ENCODE data around the gene TAPBP.
A peak's percentile ranks its signal among the peaks of the same experiment; 100 is the strongest.

The TAPBP gene

DNA sequence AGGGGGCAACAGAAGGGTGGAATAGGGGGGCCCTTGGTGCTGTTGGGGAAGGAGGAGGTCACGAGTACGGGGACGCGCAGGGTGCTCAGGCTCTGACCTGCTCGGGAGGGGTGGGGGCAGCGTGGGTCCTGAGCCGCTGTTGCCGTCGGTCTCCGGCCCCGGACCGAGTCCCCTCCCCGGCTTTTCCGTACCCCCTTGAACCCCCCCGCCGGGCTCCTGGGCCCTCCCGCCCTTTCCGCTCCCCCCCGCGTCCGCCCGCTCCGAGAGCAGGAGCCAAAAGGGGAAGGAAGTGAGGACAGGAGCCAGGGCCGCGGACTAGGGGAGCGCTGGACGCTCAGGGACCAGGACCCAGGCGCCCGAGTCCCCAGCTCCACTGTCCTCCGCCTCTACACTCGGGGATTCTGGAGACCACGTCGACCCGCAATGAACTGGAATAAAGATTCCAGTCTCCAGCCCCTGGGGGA is 15.1 kb downstream of the TAPBP start, which contains the start of gene RGL2:
TSS of gene RGL2 (minus strand) at position 170 of the 464 bp plus-strand sequence. CDS start 332 bp downstream, outside the sequence.
- H3K4me3 ChIP-seq (ENCODE audit: low read depth in 1 of 2, low read length in 2 of 2): peak within 1 kb of the TSS; percentile 72 to 85

DNA sequence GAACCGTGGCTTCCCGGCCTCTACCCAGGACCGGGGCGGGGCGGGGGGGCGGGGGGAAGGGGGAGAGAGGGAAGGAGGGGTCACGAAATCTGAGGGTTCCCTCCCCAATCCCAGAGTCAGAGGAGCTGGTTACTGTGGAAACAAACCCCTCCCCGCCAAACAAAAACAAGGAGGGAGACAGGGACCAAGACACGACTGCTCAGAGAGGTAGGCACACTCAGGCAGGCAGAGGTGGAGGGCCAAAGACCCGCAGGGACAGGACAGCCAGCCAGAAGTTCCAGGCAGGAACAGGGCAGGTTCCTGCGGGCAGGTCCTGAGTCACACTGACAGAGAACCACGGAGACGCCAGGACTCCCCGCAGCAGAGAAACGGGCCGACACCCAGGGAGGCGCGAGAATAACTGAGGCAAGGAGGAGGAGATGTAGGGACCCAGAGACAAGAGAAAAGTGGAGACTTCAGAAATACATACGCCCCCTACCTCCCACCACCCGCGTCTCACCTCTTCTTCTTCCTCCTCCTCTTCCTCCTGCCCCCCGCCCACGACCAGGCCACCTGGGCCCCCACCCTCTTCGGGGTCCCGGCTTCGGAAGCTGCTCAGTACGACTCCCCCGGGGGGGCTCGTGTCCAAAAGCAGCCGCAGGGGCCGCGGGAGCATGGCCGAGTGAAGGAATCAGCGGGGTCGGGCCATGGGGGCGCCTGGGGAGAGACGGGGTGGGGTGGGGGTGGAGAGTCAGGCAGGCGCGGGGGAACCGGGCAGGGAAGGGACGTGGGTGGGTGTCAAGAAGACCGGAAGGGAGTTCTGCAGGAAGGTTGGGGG is 15.7 kb downstream of the TAPBP start:
- Histone ChIP-seq H3K27me3 (ENCODE audit: control insufficient read depth in 1 of 2, insufficient read depth in 2 of 2, low read length in 2 of 2) (no peaks in the 10 kb centered on the region), H3K4me1 (ENCODE audit: control insufficient read depth in 1 of 2, insufficient read depth in 2 of 2, low read length in 2 of 2) (peaks cover 6 to 20% of the 10 kb centered on the region in 2 donors), H3K4me3 (ENCODE audit: low read depth in 1 of 2, low read length in 2 of 2) (peak overlapping the region; percentile 72 to 85), H3K27ac (ENCODE audit: low read depth, low read length) (peak overlapping the region; percentile 61), H3K36me3 (ENCODE audit: control insufficient read depth in 1 of 2, insufficient read depth in 2 of 2, low read length in 2 of 2) (peaks cover 4 to 29% of the 10 kb centered on the region in 2 donors), H3K9ac (ENCODE audit: low read depth in 1 of 2, low read length in 2 of 2) (peak overlapping the region; percentile 80 to 92), H3K9me3 (ENCODE audit: control insufficient read depth in 1 of 2, low read length in 2 of 2) (no peaks in the 10 kb centered on the region)

More for the DNA sequence above, 15.1 kb downstream of the TAPBP start, which contains the start of gene RGL2:
- Histone ChIP-seq H3K4me1 (ENCODE audit: control insufficient read depth in 1 of 2, insufficient read depth in 2 of 2, low read length in 2 of 2) (peaks cover 6 to 20% of the 10 kb centered on the region in 2 donors), H3K9me3 (ENCODE audit: control insufficient read depth in 1 of 2, low read length in 2 of 2) (no peaks in the 10 kb centered on the region), H3K36me3 (ENCODE audit: control insufficient read depth in 1 of 2, insufficient read depth in 2 of 2, low read length in 2 of 2) (peaks cover 6 to 33% of the 10 kb centered on the region in 2 donors), H3K9ac (ENCODE audit: low read depth in 1 of 2, low read length in 2 of 2) (peak within 1 kb of the TSS; percentile 80 to 92), H3K27me3 (ENCODE audit: control insufficient read depth in 1 of 2, insufficient read depth in 2 of 2, low read length in 2 of 2) (no peaks in the 10 kb centered on the region), H3K27ac (ENCODE audit: low read depth, low read length) (peak within 1 kb of the TSS; percentile 96)

DNA sequence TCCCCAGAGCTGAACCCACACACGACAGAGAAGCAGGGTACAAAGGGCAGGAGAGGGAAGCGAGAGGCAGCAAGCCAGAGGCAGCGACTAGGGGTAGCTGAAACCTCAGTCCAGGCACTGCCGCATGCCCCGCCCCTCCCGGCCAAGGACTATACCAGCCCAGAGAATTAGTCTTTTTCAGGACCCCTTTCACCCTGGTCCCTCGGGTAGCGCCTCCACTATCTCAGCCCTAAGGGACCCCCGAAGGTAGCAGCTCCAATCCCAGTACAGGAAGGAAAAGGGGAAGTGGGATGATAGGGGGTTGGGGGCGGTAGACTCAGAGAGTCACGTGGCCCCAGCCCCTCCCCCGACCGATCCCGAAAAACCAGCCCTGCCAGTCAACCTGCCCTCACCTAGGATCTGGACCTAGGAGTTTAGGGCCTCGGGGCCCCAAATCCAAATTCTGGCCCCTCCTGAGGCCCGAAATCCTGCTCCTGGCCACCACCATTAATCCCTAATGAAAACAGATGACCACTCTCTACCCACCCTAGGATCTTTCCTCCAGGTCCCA is 16.4 kb downstream of the TAPBP start:
- Histone ChIP-seq H3K27ac (ENCODE audit: low read depth, low read length) (peak overlapping the region; percentile 40), H3K9ac (ENCODE audit: low read depth in 1 of 2, low read length in 2 of 2) (peak overlapping the region; percentile 44 to 92), H3K4me3 (ENCODE audit: low read depth in 1 of 2, low read length in 2 of 2) (peak overlapping the region; percentile 67 to 71), H3K27me3 (ENCODE audit: control insufficient read depth in 1 of 2, insufficient read depth in 2 of 2, low read length in 2 of 2) (no peaks in the 10 kb centered on the region), H3K9me3 (ENCODE audit: control insufficient read depth in 1 of 2, low read length in 2 of 2) (no peaks in the 10 kb centered on the region), H3K36me3 (ENCODE audit: control insufficient read depth in 1 of 2, insufficient read depth in 2 of 2, low read length in 2 of 2) (peaks cover 4 to 29% of the 10 kb centered on the region in 2 donors), H3K4me1 (ENCODE audit: control insufficient read depth in 1 of 2, insufficient read depth in 2 of 2, low read length in 2 of 2) (peaks cover 6 to 20% of the 10 kb centered on the region in 2 donors)

DNA sequence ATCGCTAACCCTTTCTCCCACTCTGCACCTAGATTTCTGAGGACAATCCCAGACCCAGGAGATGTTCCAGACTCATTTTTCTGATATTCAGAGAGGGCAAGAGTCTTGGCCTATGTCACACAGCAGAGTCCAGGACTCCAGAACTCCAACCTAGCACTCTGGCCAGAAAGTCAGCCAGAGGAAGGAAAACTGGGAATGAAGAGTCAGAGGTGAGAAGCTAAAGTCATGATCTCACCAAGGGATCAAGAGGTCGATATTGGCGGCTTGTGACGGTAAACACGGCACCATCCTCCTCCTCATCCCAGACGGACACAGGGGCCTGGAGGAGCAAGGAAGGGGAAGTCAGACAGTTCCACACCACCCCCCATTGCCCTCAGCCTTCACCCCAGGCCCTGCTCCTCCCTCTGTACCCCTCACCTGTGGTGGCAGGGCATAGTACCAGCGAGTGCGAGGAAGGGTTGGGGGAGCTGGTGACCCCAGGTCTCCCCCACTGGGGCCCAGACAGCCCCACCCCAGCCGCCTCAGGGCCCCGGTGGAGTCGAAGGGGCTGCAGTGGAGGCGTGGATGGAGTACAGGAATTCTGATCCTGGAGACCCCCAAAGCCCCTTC is 17.0 kb downstream of the TAPBP start:
- Histone ChIP-seq H3K36me3 (ENCODE audit: control insufficient read depth in 1 of 2, insufficient read depth in 2 of 2, low read length in 2 of 2) (peaks cover 6 to 33% of the 10 kb centered on the region in 2 donors), H3K27ac (ENCODE audit: low read depth, low read length) (no peak overlapping the region), H3K4me3 (ENCODE audit: low read depth in 1 of 2, low read length in 2 of 2) (peak overlapping the region; percentile 67 to 71), H3K9me3 (ENCODE audit: control insufficient read depth in 1 of 2, low read length in 2 of 2) (no peaks in the 10 kb centered on the region), H3K27me3 (ENCODE audit: control insufficient read depth in 1 of 2, insufficient read depth in 2 of 2, low read length in 2 of 2) (no peaks in the 10 kb centered on the region), H3K4me1 (ENCODE audit: control insufficient read depth in 1 of 2, insufficient read depth in 2 of 2, low read length in 2 of 2) (peaks cover 6 to 20% of the 10 kb centered on the region in 2 donors), H3K9ac (ENCODE audit: low read depth in 1 of 2, low read length in 2 of 2) (peak overlapping the region; percentile 44 to 92)

DNA sequence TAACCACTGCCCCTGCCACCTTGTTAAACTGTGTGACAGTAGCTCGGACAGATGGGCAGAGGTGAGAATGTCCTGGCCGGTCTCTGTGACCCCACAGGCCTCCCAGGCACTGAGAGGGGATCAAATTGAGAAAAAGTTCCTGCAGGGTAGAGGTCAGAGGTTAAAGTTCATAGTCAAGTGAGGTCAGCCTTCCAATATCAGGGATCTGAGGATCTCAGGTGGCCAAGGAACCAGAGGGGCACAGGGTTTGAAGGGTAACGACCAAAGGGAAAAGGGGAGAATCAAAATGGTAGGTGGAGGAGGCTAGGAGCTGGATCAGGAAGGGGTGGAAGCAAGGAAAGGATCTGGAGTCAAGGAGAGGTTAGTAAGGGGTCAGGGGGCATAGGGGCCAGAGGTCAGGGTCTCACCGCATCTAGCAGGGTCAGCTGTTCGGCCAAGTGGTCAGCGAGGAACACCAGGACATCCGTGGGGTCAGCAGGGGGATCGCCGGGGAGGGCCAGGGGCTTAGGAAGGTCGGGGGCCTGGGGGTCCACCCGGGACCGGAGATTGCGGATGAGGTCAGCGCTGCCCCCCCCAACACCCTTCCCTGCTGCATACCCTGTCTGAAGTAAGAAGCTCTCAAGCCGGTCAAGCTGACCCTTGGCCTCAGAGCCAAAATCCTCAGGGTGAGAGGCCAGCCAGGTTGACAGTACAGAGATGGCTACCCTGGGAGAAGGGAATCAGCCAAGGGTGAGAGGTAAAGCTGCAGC is 18.1 kb downstream of the TAPBP start:
- H3K9ac ChIP-seq (ENCODE audit: low read depth in 1 of 2, low read length in 2 of 2): no peak overlapping the region
- no peak overlapping the region for H3K27ac ChIP-seq (ENCODE audit: low read depth, low read length)
- H3K4me1 ChIP-seq (ENCODE audit: control insufficient read depth in 1 of 2, insufficient read depth in 2 of 2, low read length in 2 of 2): peaks cover 8 to 17% of the 10 kb centered on the region in 2 donors
- no peaks in the 10 kb centered on the region for H3K27me3 ChIP-seq (ENCODE audit: control insufficient read depth in 1 of 2, insufficient read depth in 2 of 2, low read length in 2 of 2)
- peaks cover 14 to 37% of the 10 kb centered on the region in 2 donors for H3K36me3 ChIP-seq (ENCODE audit: control insufficient read depth in 1 of 2, insufficient read depth in 2 of 2, low read length in 2 of 2)
- H3K4me3 ChIP-seq (ENCODE audit: low read depth in 1 of 2, low read length in 2 of 2): no peak overlapping the region
- no peaks in the 10 kb centered on the region for H3K9me3 ChIP-seq (ENCODE audit: control insufficient read depth in 1 of 2, low read length in 2 of 2)

DNA sequence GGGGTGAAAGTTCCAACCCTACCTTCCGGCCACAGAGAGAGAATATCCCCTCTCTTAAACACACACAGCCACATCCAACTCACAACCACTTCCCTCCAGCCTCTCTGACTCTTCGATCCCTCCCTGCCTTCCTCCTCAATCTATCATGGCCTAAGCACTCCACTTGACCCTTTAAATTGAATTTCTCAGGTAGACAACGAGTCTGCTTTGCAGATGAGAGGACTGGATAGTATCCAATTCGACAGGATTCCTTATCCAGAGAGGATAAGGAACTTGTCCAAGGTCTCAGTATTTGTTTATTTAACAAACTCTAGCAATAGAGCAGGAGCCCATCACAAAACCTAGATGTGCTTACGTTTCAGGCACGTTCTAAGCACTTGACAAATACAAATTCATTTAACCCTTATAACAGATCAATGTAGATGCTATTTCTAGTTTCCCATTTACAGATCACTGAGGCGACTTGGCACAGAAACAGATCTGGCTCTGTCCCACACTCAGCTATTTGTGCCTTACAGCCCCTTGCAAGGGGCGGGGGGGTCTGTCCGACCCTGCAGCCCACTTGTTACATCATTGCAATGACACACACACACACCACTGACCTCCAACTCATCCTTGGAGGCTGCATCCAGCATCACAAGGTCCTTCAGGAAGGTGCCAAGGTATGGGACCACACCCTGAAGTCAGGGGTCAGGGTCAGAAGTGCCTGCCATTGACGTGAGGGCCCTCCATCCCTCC is 19.6 kb downstream of the TAPBP start:
- Histone ChIP-seq H3K9me3 (ENCODE audit: control insufficient read depth in 1 of 2, low read length in 2 of 2) (no peaks in the 10 kb centered on the region), H3K27ac (ENCODE audit: low read depth, low read length) (no peak overlapping the region), H3K36me3 (ENCODE audit: control insufficient read depth in 1 of 2, insufficient read depth in 2 of 2, low read length in 2 of 2) (peaks cover 14 to 37% of the 10 kb centered on the region in 2 donors), H3K4me1 (ENCODE audit: control insufficient read depth in 1 of 2, insufficient read depth in 2 of 2, low read length in 2 of 2) (peaks cover 18 to 20% of the 10 kb centered on the region in 2 donors), H3K27me3 (ENCODE audit: control insufficient read depth in 1 of 2, insufficient read depth in 2 of 2, low read length in 2 of 2) (no peaks in the 10 kb centered on the region), H3K4me3 (ENCODE audit: low read depth in 1 of 2, low read length in 2 of 2) (no peak overlapping the region), H3K9ac (ENCODE audit: low read depth in 1 of 2, low read length in 2 of 2) (no peak overlapping the region)

DNA sequence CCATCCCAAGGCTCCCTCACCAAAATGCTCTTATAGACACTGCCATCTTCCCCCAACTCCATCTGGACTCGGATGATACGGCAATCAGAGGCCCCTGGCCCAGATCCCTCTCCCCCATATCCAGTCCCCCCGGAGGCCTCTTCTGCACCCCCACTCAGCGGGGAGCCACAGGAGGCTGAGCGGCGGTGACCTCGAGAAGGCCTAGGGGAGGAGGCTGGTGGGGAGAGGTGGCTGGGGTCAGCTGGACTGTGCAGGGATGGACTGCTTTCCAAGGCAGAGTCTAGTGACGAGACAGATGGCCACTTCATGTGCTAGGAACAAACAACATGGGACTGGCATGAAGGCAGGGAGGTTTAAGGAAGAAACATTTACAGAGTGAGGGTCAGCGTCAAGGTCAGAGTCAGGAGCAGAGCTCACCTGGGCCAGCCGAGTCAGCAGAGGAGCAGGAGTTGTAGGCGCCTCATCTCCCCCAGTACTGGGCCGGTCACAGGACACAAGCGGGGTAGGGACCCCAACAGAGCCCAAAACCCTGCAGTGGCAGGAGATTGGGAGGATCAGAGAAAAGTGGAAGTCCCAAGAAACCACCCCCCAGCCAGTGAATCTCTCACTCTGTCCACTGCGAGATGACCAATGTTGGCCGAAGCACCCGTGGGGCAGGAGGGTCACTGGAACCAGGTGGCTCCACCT is 20.7 kb downstream of the TAPBP start:
- no peak overlapping the region for H3K9ac ChIP-seq (ENCODE audit: low read depth in 1 of 2, low read length in 2 of 2)
- peaks cover 22 to 26% of the 10 kb centered on the region in 2 donors for H3K4me1 ChIP-seq (ENCODE audit: control insufficient read depth in 1 of 2, insufficient read depth in 2 of 2, low read length in 2 of 2)
- H3K36me3 ChIP-seq (ENCODE audit: control insufficient read depth in 1 of 2, insufficient read depth in 2 of 2, low read length in 2 of 2): peaks cover 14 to 37% of the 10 kb centered on the region in 2 donors
- H3K9me3 ChIP-seq (ENCODE audit: control insufficient read depth in 1 of 2, low read length in 2 of 2): no peaks in the 10 kb centered on the region
- no peaks in the 10 kb centered on the region for H3K27me3 ChIP-seq (ENCODE audit: control insufficient read depth in 1 of 2, insufficient read depth in 2 of 2, low read length in 2 of 2)
- no peak overlapping the region for H3K4me3 ChIP-seq (ENCODE audit: low read depth in 1 of 2, low read length in 2 of 2)
- no peak overlapping the region for H3K27ac ChIP-seq (ENCODE audit: low read depth, low read length)

DNA sequence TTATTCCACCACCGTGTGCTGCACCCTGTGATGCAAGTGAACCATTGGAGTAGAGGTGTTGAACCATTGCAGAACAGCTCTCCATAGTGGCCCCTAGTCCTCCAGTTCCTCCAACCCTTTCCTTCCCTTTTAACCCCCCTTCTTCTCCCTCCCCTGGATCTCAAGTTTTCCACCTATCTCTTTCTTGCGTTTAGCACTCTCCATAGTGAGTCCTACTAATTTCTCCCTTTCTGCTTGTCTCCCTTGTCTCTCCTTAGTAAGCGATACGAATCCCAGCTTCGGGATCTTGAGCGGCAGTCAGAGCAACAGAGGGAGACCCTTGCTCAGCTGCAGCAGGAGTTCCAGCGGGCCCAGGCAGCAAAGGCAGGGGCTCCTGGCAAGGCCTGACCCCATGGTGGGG is 23.4 kb downstream of the TAPBP start:
- H3K36me3 ChIP-seq (ENCODE audit: control insufficient read depth in 1 of 2, insufficient read depth in 2 of 2, low read length in 2 of 2): peaks cover 25 to 45% of the 10 kb centered on the region in 2 donors
- peak overlapping the region; percentile 88 to 94 for H3K4me3 ChIP-seq (ENCODE audit: low read depth in 1 of 2, low read length in 2 of 2)
- H3K27me3 ChIP-seq (ENCODE audit: control insufficient read depth in 1 of 2, insufficient read depth in 2 of 2, low read length in 2 of 2): no peaks in the 10 kb centered on the region
- H3K4me1 ChIP-seq (ENCODE audit: control insufficient read depth in 1 of 2, insufficient read depth in 2 of 2, low read length in 2 of 2): peaks cover 18 to 21% of the 10 kb centered on the region in 2 donors
- H3K9ac ChIP-seq (ENCODE audit: low read depth in 1 of 2, low read length in 2 of 2): peak overlapping the region in 1 of 2 donors; percentile 91
- no peaks in the 10 kb centered on the region for H3K9me3 ChIP-seq (ENCODE audit: control insufficient read depth in 1 of 2, low read length in 2 of 2)
- H3K27ac ChIP-seq (ENCODE audit: low read depth, low read length): no peak overlapping the region

All from duodenal mucosa (tissue), 2 donors.